ACC112 (cell line): ENCODE results near the gene MOV10L1.

Experiments
- H2AFZ ChIP-seq: fragments of 200-600 bp; sonication (generic); one replicate; pipeline ENCODE4 v1.6.0; 2017; ENCODE audit warnings: antibody characterized with exemption, low read length; ENCODE audit not compliant: unreplicated experiment
- H3K27ac ChIP-seq: fragments of 200-600 bp; sonication (generic); 2 replicates; pipeline ENCODE4 v1.5.1; 2014; ENCODE audit warnings: low read depth, mild to moderate bottlenecking, antibody characterized with exemption, low read length, moderate library complexity
- H3K27me3 ChIP-seq: fragments of 200-600 bp; sonication (generic); 2 replicates; pipeline ENCODE4 v1.6.1; 2014; ENCODE audit warnings: mild to moderate bottlenecking, antibody characterized with exemption, low read length, moderate library complexity, mixed read lengths; ENCODE audit not compliant: insufficient read depth
- H3K36me3 ChIP-seq: fragments of 200-600 bp; sonication (generic); 2 replicates; pipeline ENCODE4 v1.6.1; 2016; ENCODE audit warnings: mild to moderate bottlenecking, antibody characterized with exemption, low read length, moderate library complexity, mixed read lengths; ENCODE audit not compliant: insufficient read depth
- H3K4me1 ChIP-seq: fragments of 200-600 bp; sonication (generic); one replicate; pipeline ENCODE4 v1.6.1; 2016; ENCODE audit warnings: low read length, mixed read lengths; ENCODE audit not compliant: insufficient read depth, unreplicated experiment, control insufficient read depth
- H3K4me3 ChIP-seq: fragments of 200-600 bp; sonication (generic); 2 replicates; pipeline ENCODE4 v1.5.1; 2014; ENCODE audit warnings: mild to moderate bottlenecking, low read depth, low read length
- H3K79me2 ChIP-seq: fragments of 200-600 bp; sonication (generic); one replicate; pipeline ENCODE4 v1.6.0; 2016; ENCODE audit warnings: low read length; ENCODE audit not compliant: control insufficient read depth, unreplicated experiment, insufficient read depth

MOV10L1 gene

DNA sequence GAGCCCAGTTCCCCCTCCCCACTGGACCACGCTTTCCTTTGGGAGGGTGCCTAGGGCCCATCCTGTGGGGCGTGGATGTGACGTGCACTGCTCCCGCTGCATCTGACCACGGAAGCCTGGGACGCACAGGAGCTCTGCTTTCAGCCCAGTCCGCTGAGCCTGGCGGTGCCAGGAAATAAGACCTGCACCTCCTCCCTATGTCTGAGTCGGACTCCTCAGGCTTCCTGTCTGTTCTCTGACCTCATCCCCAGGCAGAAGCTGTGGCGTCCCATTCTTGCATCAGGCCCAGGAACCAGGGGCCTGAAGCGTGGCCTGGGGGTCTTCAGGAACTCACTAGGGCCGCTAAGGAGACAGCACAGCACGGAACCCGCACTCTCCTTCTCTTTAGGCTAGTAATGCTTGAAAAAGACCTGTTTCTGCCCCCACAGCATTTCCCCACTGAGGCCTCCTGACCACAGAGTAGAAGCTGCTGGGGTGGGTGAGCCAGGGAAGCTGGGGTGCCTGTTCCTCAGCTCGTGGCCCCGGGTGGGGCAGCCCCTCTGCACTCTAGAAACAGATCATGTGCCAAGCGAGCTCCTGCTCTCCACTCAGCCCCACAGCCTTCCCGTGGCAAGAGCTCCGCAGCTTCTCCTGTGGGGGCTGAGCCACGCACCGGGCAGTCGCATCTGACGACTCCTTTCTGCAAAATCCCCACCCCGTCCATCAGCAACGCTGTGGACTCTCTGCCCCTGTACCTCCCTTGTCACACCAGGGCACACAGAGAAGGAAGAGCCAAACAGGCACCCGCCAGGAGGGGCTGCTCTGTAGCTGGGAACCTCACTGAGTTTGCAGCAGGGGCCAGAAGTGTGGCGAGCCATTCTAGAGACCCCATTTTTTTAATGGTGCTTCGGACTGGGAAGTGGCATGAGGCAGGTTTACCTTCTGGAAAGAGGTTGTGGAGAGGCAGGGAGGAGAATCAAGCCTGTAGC lies 22.6 kb downstream of the MOV10L1 start:
- Histone ChIP-seq H3K79me2 (no peaks in the 10 kb centered on the region), H3K27ac (no peak overlapping the region), H3K4me3 (no peak overlapping the region), H2AFZ (peak overlapping the region; percentile 56), H3K36me3 (no peaks in the 10 kb centered on the region), H3K27me3 (no peaks in the 10 kb centered on the region), H3K4me1 (peaks cover 15% of the 10 kb centered on the region)

DNA sequence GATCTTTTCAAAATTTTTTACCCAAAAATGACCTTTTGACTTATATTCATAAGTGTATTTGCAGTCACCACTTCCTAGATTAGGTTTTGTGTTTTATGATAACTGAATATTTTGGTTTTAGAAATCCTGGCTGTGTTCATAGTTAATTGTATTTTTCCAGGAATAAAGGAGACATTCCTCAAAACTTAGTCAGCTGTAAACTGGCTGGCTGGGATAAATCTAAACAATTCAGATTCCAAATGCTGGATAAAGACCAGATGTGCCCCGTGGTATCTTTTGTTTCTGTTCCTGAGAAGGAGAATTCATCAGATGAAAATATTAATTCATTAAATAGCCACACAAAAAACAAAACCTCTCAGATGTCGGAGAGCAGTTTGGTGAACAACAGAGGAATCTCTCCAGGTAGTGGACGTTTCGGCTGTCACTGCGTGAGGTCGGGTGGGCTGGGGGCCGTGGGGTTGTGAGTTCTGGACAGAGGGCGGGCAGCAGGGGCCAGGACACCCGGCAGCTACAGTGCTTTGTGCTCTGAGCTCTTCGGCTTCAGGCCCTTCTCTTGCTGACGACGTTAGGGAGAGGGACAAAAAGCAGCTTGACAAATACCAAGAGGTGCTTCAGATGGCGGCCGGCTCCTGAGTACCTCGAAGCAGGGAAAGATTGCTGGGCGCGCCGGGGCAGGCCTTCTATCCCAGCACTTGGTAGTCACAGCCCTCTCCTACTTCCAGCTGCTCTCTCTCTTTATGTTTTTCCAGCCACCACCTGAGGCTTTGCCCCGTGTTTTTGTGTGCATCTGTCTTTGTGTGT lies 24.6 kb downstream of the MOV10L1 start:
- peaks cover 27% of the 10 kb centered on the region for H3K4me1 ChIP-seq
- H3K79me2 ChIP-seq, result no peaks in the 10 kb centered on the region
- no peaks in the 10 kb centered on the region for H3K27me3 ChIP-seq
- no peak overlapping the region for H3K27ac ChIP-seq
- H3K36me3 ChIP-seq, result no peaks in the 10 kb centered on the region
- H3K4me3 ChIP-seq, result peak overlapping the region; percentile 61
- H2AFZ ChIP-seq, result no peak overlapping the region

DNA sequence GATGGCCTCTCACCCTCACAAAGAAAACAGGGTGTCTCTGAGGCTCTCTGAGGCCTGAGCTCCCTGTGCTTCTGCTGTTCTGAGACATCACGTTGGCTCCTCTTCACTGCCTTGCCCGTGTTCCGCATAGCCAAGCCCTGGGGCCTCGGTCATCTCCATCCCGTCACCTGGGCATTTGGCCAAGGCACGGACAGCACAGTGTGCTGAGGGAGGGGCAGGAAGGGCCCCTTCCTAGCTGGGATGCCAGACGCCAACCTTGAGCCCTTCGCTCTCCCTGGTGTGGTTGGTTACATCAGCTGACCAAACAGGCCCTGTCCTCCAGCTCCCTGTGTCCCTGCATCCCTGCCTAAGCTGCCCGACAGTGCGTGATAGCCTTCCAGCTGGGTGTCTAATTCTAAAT lies 25.9 kb downstream of the MOV10L1 start:
- Histone ChIP-seq H3K27me3 (no peaks in the 10 kb centered on the region), H2AFZ (no peak overlapping the region), H3K27ac (no peak overlapping the region), H3K36me3 (no peaks in the 10 kb centered on the region), H3K4me3 (no peak overlapping the region), H3K79me2 (no peaks in the 10 kb centered on the region), H3K4me1 (peaks cover 27% of the 10 kb centered on the region)

DNA sequence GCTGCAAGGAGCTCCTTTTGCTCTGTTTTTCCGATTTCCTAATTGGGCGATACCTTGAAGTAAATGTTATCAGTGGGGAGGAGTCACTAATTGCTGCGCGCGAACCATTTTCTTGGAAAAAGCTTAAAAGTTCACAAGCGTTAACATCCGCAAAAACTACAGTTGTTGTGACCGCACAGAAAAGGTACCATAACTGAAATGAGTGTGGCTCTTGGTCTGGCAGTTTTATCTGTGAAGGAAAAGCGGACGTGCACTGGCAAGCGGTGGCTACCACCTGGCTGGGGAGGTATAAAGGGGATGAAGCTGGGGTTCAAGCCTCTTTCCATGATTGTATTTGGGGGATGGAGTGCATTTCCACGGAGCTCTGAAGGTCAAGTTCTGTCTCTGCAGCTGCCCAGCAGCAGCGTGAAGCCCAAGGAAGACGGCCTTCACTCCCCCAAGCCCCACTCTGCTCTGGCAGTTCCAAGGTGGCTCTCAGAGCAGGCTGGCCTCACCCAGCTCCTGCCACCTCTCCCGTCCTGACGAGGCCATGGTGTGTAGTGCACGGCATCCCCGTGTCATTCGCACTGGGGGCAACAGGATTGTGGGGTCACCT lies 27.5 kb downstream of the MOV10L1 start:
- Histone ChIP-seq H3K4me1 (peaks cover 22% of the 10 kb centered on the region), H3K27me3 (no peaks in the 10 kb centered on the region), H2AFZ (no peak overlapping the region), H3K4me3 (no peak overlapping the region), H3K36me3 (no peaks in the 10 kb centered on the region), H3K79me2 (no peaks in the 10 kb centered on the region), H3K27ac (no peak overlapping the region)

DNA sequence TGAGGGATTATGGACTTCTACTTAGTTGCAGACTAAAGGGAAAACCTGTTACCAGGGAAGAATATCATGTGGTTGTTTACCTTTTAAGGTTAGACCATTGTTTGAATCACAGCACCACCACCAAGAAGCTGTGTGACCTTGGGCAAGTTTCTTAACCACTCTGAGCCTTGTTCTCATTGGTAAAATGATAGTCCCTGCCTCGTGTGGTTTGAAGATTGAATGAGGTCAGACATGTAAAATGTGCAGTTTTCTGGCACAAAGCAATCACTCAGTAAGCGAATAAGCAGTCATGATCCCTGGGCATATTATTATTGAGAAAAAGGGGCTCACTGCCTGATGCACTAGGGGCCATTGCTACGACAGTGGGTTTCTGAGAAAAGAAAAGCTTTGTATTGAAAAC lies 28.3 kb downstream of the MOV10L1 start:
- H3K36me3 ChIP-seq, result no peaks in the 10 kb centered on the region
- H3K27ac ChIP-seq, result peak overlapping the region; percentile 41; the same call in 1 of the 2 replicates
- no peaks in the 10 kb centered on the region for H3K27me3 ChIP-seq
- H3K4me1 ChIP-seq, result peaks cover 17% of the 10 kb centered on the region
- H2AFZ ChIP-seq, result peak overlapping the region; percentile 50
- no peak overlapping the region for H3K4me3 ChIP-seq
- no peaks in the 10 kb centered on the region for H3K79me2 ChIP-seq

DNA sequence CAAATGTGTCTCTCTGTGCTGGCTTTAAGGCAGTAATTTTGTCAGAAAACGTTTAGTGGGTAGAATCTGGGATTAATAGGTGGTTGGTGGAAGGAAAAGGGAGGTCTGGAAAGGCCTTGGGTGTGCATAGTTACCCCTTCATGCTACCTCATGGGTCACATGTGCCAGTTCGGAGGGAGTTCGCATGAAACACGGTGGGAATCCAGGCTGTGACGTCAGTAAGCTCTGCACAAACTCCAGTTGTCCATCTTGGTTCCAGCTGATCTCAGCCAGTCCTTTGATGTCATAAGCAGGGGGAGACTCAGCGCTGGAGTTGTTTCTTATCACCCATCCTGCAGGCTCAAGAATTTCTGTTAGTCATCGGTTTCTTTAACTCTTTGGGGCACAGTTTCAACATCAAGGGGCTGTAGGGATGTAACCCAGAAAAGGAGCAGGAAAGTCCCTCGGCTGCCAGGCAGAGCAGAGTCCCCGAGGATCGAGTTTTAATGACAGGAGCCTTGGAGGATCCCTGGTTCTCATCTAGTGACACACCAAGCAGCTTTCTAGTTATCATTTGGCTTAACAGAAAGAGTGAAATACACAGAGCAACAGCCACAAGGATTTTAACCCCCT lies 28.9 kb downstream of the MOV10L1 start:
- peak overlapping the region; percentile 41; the same call in 1 of the 2 replicates for H3K27ac ChIP-seq
- H2AFZ ChIP-seq, result peak overlapping the region; percentile 50
- no peaks in the 10 kb centered on the region for H3K36me3 ChIP-seq

DNA sequence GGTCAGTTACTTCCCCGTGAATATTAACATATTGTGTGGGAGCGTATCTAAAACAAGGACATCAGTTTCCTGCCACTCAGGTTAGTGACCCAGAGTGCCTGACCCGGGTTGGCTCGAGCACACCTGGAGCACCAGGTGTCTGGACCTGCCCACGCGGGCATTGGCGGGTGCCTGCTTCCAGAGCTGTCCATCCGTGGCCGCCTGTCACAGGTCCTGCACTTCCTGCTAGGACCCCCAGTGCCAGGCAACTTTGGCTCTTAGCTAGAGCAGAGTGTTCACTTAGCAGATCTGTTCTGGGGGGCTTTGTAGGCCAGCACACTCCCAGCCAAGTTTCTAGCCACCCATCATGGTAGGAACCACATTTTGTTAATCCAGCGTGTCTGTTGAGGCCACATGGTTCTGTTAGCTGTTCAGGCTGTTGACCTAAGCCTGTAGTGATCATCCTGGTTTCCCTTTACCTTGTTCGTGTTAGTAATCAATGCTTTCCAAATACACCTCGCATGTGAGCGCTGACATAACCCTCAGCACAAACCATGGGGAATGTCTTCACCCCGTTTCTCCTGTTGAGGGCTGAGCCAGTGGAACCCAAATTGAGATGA lies 29.5 kb downstream of the MOV10L1 start:
- Histone ChIP-seq H2AFZ (no peak overlapping the region), H3K4me3 (no peak overlapping the region), H3K79me2 (no peaks in the 10 kb centered on the region), H3K36me3 (no peaks in the 10 kb centered on the region), H3K27me3 (no peaks in the 10 kb centered on the region), H3K27ac (0 out of 2 replicates have a peak overlapping the region, but pooled peaks have one; percentile 2), H3K4me1 (peaks cover 17% of the 10 kb centered on the region)

More for the DNA sequence above, 28.9 kb downstream of the MOV10L1 start:
- no peaks in the 10 kb centered on the region for H3K79me2 ChIP-seq
- H3K27me3 ChIP-seq, result no peaks in the 10 kb centered on the region
- peaks cover 17% of the 10 kb centered on the region for H3K4me1 ChIP-seq
- no peak overlapping the region for H3K4me3 ChIP-seq

DNA sequence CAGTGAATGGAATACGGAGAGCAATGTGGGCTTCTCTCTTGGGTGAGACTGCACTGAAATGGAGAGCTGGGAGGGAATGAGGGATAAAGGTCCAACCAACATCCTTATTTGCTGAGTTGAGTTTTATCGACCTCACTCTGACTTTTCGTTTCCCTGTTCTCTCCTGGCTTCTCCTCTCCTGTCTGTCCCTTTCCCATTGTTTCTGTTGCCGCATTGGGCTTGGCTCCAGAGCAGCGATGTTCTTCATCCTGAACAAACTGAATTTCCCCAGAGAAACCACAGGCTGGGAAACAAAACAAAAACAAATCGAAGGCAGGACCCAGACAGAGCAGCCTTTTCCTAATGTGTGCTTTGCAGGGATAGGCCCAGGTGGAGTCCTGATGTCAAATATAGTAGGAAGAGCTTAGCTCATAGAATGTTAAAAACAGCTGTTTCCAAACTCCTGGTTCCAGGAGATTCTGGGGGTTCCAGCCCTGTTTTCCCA lies 30.0 kb downstream of the MOV10L1 start:
- no peaks in the 10 kb centered on the region for H3K27me3 ChIP-seq
- no peaks in the 10 kb centered on the region for H3K36me3 ChIP-seq
- no peak overlapping the region for H2AFZ ChIP-seq
- H3K4me3 ChIP-seq, result no peak overlapping the region
- no peak overlapping the region for H3K27ac ChIP-seq
- H3K4me1 ChIP-seq, result peaks cover 12% of the 10 kb centered on the region
- H3K79me2 ChIP-seq, result no peaks in the 10 kb centered on the region

DNA sequence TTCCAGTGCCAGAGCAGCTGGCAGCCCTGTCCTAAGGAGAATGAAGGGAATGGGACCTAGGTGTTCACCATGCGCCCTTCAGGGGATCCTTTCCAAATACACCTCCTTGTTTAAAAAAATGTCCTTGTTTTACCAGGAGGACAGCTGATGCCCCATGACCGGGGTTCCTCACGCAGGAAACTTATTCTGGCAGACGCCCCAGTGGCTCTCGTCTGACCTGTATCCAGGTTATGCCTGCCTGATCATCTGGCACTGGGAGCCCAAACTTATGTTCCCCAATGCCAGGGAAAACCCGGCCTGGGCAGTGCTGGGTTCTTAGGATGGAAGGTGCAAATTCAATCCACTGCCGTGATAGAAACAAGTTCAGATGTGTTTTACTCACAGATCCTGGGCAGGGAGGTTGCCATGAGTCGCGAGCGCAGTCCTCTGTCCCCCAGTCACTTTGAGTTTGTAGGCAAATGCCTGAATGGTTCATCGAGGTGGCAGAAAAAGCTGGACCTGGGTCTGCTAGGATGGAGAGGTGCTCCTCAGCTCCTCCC lies 31.5 kb downstream of the MOV10L1 start:
- H3K79me2 ChIP-seq, result no peaks in the 10 kb centered on the region
- H3K4me3 ChIP-seq, result no peak overlapping the region
- peaks cover 12% of the 10 kb centered on the region for H3K4me1 ChIP-seq
- no peak overlapping the region for H2AFZ ChIP-seq
- no peaks in the 10 kb centered on the region for H3K36me3 ChIP-seq
- H3K27me3 ChIP-seq, result no peaks in the 10 kb centered on the region
- H3K27ac ChIP-seq, result no peak overlapping the region
